ENCODE results near the gene PGLYRP2.

Gene PGLYRP2

DNA sequence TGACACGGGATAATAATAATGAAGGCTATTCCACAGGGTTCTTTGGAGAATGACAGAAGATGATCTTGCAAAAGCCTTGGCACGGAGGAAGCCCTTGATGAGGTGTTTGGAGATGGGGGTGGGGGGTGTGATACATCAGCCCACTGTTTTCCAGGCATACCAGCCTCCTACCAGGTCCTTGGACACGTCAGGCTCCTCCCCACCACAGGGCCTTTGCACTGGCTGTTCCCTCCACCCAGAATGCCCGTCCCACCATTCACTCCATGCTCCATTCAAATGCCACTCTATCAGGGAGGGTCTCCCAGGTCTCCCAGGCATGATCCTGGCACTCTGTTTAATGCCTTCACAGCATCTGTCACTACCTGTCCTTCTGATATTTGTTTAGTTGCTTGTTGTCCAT, 32.2 kb downstream of the PGLYRP2 start:
- TF ChIP-seq, protein P1, sequence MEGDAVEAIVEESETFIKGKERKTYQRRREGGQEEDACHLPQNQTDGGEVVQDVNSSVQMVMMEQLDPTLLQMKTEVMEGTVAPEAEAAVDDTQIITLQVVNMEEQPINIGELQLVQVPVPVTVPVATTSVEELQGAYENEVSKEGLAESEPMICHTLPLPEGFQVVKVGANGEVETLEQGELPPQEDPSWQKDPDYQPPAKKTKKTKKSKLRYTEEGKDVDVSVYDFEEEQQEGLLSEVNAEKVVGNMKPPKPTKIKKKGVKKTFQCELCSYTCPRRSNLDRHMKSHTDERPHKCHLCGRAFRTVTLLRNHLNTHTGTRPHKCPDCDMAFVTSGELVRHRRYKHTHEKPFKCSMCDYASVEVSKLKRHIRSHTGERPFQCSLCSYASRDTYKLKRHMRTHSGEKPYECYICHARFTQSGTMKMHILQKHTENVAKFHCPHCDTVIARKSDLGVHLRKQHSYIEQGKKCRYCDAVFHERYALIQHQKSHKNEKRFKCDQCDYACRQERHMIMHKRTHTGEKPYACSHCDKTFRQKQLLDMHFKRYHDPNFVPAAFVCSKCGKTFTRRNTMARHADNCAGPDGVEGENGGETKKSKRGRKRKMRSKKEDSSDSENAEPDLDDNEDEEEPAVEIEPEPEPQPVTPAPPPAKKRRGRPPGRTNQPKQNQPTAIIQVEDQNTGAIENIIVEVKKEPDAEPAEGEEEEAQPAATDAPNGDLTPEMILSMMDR (IDR thresholded peaks at IDR 0.05; ENCODE audit: low read depth, low read length, poor library complexity, severe bottlenecking) = no peak
- TF ChIP-seq EZH2phosphoT487 (IDR thresholded peaks at IDR 0.05; ENCODE audit: borderline replicate concordance, low read length) = no peak

DNA sequence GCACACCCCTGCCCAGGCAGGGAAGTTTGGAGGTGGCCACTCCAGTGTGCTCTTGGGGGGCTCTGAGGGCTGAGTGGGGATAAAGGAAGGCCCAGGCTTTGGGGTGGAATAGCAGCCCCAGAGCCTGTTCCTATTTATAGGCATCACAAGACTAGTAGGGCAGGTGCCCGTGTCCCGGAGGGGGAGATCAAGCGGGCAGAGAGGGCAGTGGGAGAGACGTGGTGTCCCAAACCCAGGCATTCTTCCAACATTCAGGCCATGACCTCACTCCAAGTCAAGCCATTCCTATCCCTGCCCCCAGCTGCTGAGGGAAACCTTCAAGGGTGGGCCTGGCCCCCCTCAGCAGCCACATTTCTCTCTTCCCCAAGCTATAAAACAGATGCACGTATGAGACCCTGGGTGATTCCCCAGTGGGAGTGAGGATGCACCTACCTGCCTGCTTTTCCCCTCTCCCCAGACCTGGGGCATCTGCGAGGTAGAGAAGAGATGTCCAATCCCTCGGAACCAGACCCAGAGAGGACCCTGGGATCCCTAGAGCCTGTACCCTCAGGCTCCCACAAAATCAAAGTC, 33.4 kb downstream of the PGLYRP2 start:
- peaks cover 19% of the 10 kb centered on the region for H3K4me1 ChIP-seq (ENCODE audit: control insufficient read depth, low read length)
- TF ChIP-seq, protein P1 (IDR thresholded peaks at IDR 0.05; ENCODE audit: low read depth, low read length, poor library complexity, severe bottlenecking) = no peak
- TF ChIP-seq EZH2phosphoT487 (IDR thresholded peaks at IDR 0.05; ENCODE audit: borderline replicate concordance, low read length) = no peak
- no peaks in the 10 kb centered on the region for H3K79me2 ChIP-seq (ENCODE audit: control insufficient read depth, low read length)
- H3K27ac ChIP-seq (ENCODE audit: low read depth, low read length) = no peak overlapping the region
- peaks cover 7% of the 10 kb centered on the region for H3F3A ChIP-seq (ENCODE audit: control insufficient read depth, insufficient read depth)
- no peak overlapping the region for H3K4me2 ChIP-seq (ENCODE audit: low read length)
- H4K20me1 ChIP-seq (ENCODE audit: control insufficient read depth, insufficient read depth, low read depth, low read length) = no peaks in the 10 kb centered on the region
- peaks cover 12% of the 10 kb centered on the region for H3K27me3 ChIP-seq (ENCODE audit: control insufficient read depth, low read length)
- H3K4me3 ChIP-seq (ENCODE audit: low read length) = no peak overlapping the region
- no peaks in the 10 kb centered on the region; the same call in 1 of the 2 replicates for H3K9me2 ChIP-seq (replicated peaks; ENCODE audit: control insufficient read depth, low read length)
- no peaks in the 10 kb centered on the region for H3K36me3 ChIP-seq (ENCODE audit: control insufficient read depth, low read length)
- H3K9me3 ChIP-seq (ENCODE audit: control insufficient read depth, insufficient read depth, low read length) = no peaks in the 10 kb centered on the region

More for the DNA sequence above, 32.2 kb downstream of the PGLYRP2 start:
- Histone ChIP-seq H3F3A (ENCODE audit: control insufficient read depth, insufficient read depth) (peaks cover 19% of the 10 kb centered on the region), H3K4me2 (ENCODE audit: low read length) (no peak overlapping the region), H3K4me1 (ENCODE audit: control insufficient read depth, low read length) (peaks cover 19% of the 10 kb centered on the region), H3K27me3 (ENCODE audit: control insufficient read depth, low read length) (peaks cover 12% of the 10 kb centered on the region), H3K9me3 (ENCODE audit: control insufficient read depth, insufficient read depth, low read length) (no peaks in the 10 kb centered on the region), H3K27ac (ENCODE audit: low read depth, low read length) (no peak overlapping the region), H3K4me3 (ENCODE audit: low read length) (no peak overlapping the region), H3K79me2 (ENCODE audit: control insufficient read depth, low read length) (no peaks in the 10 kb centered on the region), H3K9me2 (replicated peaks; ENCODE audit: control insufficient read depth, low read length) (no peaks in the 10 kb centered on the region; the same call in 1 of the 2 replicates), H3K36me3 (ENCODE audit: control insufficient read depth, low read length) (peaks cover 6% of the 10 kb centered on the region; the same call in 1 of the 2 replicates), H4K20me1 (ENCODE audit: control insufficient read depth, insufficient read depth, low read depth, low read length) (no peaks in the 10 kb centered on the region)

DNA sequence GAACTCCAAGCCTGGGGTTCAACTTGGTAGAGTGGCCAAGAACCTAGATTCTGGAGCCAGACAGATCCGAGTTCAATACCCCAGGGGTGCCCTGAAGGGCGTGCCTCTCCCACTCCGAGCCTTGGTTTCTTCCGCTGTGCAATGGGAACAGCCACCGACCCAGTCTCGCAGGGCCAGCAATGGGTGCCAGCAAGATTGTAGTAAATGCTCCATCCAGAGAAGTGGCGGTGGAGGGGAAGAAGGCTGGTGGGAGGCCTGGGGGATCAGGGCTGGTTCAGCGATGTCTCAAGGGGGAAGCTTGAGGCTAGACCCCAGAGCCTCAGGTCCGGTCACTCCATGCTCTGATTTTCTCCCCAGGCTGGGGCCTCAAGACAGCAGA, 34.1 kb downstream of the PGLYRP2 start:
- Histone ChIP-seq H3K27ac (ENCODE audit: low read depth, low read length) (no peak overlapping the region), H3F3A (ENCODE audit: control insufficient read depth, insufficient read depth) (0 out of 2 replicates have a peak, but pooled peaks cover under 1% of the 10 kb centered on the region), H3K4me1 (ENCODE audit: control insufficient read depth, low read length) (peaks cover 16% of the 10 kb centered on the region), H3K27me3 (ENCODE audit: control insufficient read depth, low read length) (peaks cover 12% of the 10 kb centered on the region), H3K4me2 (ENCODE audit: low read length) (no peak overlapping the region), H3K79me2 (ENCODE audit: control insufficient read depth, low read length) (no peaks in the 10 kb centered on the region), H3K9me2 (replicated peaks; ENCODE audit: control insufficient read depth, low read length) (no peaks in the 10 kb centered on the region), H3K4me3 (ENCODE audit: low read length) (no peak overlapping the region), H4K20me1 (ENCODE audit: control insufficient read depth, insufficient read depth, low read depth, low read length) (no peaks in the 10 kb centered on the region), H3K36me3 (ENCODE audit: control insufficient read depth, low read length) (no peaks in the 10 kb centered on the region), H3K9me3 (ENCODE audit: control insufficient read depth, insufficient read depth, low read length) (no peaks in the 10 kb centered on the region)
- TF ChIP-seq, protein P1 (IDR thresholded peaks at IDR 0.05; ENCODE audit: low read depth, low read length, poor library complexity, severe bottlenecking) = no peak
- TF ChIP-seq EZH2phosphoT487 (IDR thresholded peaks at IDR 0.05; ENCODE audit: borderline replicate concordance, low read length) = no peak

Data from DOHH2 (cell line).